Stimulated activated CD4-positive, alpha-beta T cell treated with anti-CD3 and anti-CD28 coated beads, TNF-alpha, amount 100 ng/mL, for 24 hours (primary cell): ENCODE data around the gene MUC5B.

Experiments
- DNase-seq, 3 experiments: peaks; one replicate each; pipeline ENCODE4 v3.0.0-alpha.2; 2020; ENCODE audit warnings: low read depth in 3 of 3

MUC5B gene

GRCh38 chr11:1285876-1286275 lies 63.0 kb downstream of the MUC5B start:
- no peak for DNase-seq

GRCh38 chr11:1287928-1288327 lies 65.1 kb downstream of the MUC5B start:
- no peak for DNase-seq

GRCh38 chr11:1288426-1289151 lies 65.7 kb downstream of the MUC5B start:
- DNase-seq, result no peak

GRCh38 chr11:1289211-1289935 lies 66.5 kb downstream of the MUC5B start:
- no peak for DNase-seq

- no peak for DNase-seq
Observed at GRCh38 chr11:1290052-1291040, 67.5 kb downstream of the MUC5B start.

DNA sequence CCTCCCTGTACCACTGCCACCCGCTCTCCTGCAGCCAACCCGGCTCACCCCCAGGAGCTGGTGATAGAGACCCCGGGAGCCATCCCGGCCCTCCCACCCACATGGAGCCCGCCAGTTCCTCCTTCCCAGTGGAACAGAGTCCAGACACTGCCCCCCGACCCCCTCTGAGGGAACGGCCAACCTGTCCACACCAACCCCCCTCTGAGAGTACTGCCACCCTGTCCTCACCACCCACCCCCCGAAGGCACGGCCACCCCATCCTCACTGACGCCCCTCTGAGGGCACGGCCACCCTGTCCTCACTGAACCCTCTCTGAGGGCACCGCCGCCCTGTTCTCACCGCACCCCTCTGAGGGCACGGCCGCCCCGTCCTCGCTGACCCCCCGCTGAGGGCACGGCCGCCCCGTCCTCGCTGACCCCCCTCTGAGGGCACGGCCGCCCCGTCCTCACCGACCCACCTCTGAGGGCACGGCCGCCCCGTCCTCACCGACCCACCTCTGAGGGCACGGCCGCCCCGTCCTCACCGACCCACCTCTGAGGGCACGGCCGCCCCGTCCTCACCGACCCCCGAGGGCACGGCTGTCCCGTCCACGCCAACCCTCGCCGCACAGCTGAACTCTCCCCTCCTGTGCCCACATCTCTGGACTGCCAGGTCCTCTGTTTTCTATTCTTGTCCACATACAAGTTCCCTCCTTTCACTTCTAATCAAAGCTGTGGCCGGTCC lies 68.6 kb downstream of the MUC5B start:
- no peak for DNase-seq

- DNase-seq, result no peak
Observed at GRCh38 chr11:1292018-1292643, 69.3 kb downstream of the MUC5B start.

GRCh38 chr11:1292644-1293618 lies 70.1 kb downstream of the MUC5B start:
- no peak for DNase-seq

GRCh38 chr11:1293619-1294015 lies 70.8 kb downstream of the MUC5B start:
- no peak for DNase-seq

DNA sequence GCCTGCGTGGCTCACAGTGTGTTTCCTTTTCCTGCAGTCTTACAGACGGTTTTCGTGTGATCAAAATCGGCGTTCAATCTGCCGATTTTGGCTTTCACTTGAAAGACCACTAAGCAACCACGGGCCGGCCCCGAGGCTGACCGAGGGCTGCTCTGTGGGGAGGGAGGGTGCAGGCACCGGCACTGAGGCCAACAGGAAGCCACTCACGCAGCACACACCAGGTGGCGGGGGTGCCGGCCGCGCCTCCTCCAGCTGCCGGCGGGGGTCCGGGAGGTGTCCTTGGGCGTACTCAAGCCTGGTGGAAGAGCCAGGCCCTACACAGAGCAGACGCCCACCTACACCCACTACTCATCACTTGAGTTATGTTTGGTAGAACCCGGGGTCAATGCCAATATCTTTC lies 72.2 kb downstream of the MUC5B start:
- DNase-seq, result no peak

DNA sequence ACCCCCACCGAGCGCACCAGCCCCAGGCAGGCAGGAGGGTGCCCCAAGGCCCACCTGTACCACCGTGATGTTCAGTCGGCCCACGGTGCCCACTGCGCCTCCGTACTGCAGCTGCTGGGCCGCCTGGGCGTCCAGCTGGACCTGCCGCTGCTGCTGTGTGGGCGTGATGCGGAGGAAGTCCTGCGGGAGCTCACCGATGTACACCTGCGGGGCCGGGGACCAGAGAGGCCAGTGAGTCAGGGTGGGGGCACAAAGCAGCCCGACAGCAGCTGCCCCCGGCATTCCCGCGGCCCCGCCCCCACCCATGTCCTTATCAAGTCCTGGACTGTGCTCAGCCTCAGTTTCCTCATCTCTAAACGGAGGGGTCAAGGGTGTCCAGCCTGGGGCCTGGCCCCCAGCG lies 72.7 kb downstream of the MUC5B start:
- DNase-seq, result no peak

- DNase-seq, result no peak
Observed at GRCh38 chr11:1296287-1296686, 73.4 kb downstream of the MUC5B start.

DNA sequence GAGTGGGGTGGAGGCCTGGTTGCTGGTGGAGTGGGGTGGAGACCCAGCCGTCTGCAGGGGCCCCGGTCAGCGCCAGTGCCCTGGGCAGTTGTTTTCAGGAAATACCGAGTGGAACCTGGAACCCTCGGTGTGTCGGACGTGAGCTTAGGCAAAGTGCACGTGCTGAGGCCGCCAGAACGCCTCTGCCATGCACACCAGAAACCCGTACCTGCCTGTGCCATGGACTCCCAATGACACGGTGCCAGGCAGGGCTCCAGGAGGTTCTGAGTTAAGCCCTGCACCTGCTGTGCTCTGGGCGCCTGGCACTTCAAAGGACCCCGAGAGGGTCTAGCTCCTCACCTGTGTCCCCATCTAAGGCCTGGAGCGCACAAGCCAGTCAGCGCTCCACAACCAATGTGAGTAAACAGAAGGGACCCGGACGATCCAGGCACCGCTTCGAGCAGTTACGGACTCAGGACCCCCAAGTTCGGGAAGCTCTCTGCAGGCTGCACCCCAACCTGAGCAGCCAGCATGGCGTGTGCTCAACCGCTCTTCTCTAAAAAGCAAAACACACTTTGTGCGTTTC lies 74.2 kb downstream of the MUC5B start:
- no peak for DNase-seq

DNA sequence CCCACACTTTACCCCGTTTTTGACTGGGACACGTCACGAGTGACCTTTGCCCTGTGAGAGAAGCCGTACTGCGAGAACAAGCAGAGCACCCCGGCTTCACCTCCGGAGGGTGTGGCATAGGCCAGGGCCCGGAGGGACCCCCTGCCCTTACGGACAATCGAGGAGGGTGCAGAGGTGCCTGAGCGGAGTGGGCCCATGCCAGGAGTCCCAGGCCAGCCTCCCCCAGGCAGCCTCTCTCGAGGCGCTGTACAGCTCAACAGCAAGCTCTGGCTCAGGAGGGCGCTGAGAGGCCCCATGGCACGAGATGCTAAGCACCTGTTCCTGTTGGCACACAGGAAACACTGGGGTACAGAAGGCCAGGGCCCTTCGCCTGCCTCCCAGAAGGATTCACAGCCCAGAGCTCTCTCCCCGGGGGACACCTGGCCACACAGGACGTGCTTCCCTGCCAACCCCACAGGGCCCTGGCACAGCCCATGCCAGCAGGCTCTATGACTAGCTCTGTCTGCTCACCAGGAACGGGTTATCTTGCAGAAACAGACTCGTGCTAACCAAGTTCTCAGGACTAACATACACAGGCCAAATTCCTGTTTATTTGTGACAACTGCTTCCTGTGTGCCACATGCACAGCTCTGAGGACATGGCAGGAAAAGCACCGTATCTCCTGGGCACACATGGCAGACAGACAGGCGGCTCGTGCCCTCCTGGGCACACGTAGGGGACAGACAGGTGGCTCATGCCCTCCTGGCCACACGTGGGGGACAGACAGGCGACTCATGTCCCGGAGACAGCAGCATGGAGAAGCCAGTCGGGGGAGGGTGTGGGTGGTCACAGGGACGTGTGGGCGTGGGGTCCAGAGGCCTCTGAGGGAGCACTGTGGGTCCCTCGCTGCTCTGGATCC lies 75.0 kb downstream of the MUC5B start:
- DNase-seq, result no peak

DNA sequence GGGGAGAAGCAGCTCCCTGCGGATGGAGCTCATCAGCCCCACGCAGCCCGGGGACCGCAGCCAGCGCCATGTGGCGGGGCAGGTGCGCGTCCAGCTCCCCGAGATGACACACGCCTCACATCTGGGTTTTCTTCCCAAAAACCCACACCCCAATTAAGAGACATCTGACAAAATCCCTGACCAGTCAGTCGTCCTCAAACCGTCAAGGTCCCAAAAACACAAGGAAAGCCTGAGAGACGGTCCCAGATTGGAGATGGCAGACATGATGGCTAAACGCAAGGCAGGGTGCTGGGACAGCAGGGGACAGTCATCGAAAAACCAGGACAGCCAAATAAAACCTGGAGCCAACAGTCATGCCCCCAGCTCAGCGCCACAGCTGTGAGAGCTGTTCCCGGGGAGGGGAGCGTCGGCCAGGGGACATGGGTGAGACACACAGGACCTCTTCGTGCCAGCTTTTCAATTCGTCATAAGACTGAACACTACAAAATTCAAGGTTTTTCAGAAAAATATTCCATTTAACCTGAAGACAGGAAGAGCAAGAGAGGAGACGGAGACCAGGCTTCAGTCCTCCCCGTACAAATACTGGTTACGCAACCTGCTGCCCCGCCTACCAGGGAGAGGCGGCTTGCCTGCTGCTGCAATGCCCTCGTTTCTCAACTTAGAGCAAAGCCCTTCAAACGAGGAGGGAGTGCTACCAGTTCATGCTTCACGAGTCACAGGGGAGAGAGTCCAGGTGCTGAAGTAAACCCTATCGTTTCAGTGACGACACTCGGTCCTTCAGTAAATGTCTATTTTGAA lies 76.0 kb downstream of the MUC5B start:
- DNase-seq, result no peak

DNA sequence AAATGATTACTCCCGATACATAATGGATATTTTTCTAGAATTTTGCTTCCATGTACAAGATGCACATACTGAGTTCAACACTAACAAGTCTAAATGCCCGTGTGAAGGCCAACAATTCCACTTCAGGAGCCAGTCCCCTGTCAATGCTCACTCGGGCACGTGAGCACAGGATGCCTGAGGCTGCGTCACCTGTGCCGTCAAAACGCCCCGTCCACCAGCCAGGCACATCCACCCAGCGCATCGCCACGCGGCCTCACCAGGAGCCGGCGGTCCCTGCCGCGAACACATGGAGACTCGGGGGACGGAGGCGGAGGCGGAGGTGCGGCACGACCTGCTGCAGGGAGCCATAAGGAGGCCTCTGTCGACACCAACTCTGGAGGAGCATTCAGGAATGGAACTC lies 76.8 kb downstream of the MUC5B start:
- no peak for DNase-seq

GRCh38 chr11:1300121-1300520 lies 77.3 kb downstream of the MUC5B start:
- DNase-seq, result no peak
